B cell (primary cell): Measurements from ENCODE around the gene RPLP1. TPM values are rescaled to one million over a fixed set of nuclear protein-coding genes. Genes with fewer than 3 reads are reported as not detected.

Source experiments
- ATAC-seq: fragments of 200-7000 bp; cut with Tn5 transposase; one replicate; pipeline ENCODE4 v1.10.0; 2021; ENCODE audit warnings: low read depth, mild to moderate bottlenecking, moderate number of reproducible peaks, moderate library complexity
- CTCF ChIA-PET: fragments of 350-600 bp; sonication (Branson Sonifier 250); formaldehyde crosslinking; loops from one replicate; lab custom pipeline; 2021; ENCODE audit warnings: antibody characterized with exemption, inconsistent platforms; lab: Charles Lee
- POLR2A ChIA-PET: fragments of 350-600 bp; sonication (Branson Sonifier 250); formaldehyde crosslinking; loops from one replicate; lab custom pipeline; 2021; ENCODE audit warnings: antibody characterized with exemption; lab: Charles Lee
- DNase-seq: peaks from one replicate; pipeline ENCODE4 v3.0.0; 2013
- H2AFZ ChIP-seq: 2 replicates; pipeline ENCODE4 v1.6.1; 2012; ENCODE audit warnings: mild to moderate bottlenecking, low read depth, low read length; ENCODE audit not compliant: insufficient read depth, poor library complexity, severe bottlenecking
- H3K27ac ChIP-seq, 2 donors: 1 replicate in 1 of 2; 2 replicates in 1 of 2; pipeline ENCODE4 v1.5.1; 2012 to 2013; ENCODE audit warnings: low read length in 2 of 2, mild to moderate bottlenecking in 2 of 2, moderate library complexity in 1 of 2
- H3K27me3 ChIP-seq, 4 experiments: fragments of 200-600 bp in 1 of 4; sonication (generic) in 1 of 4; replicated peaks in 1 of 4; 1 replicate in 2 of 4; 2 replicates in 2 of 4; pipeline versions ENCODE4 v1.6.1 to v1.7.0; 2013 to 2016; ENCODE audit warnings: low read length in 3 of 4, mild to moderate bottlenecking in 2 of 4, mixed read lengths in 1 of 4, moderate library complexity in 1 of 4; ENCODE audit not compliant: insufficient read depth in 4 of 4, control insufficient read depth in 3 of 4; ENCODE audit errors: control extremely low read depth in 1 of 4
- H3K36me3 ChIP-seq, 2 experiments: replicated peaks in 1 of 2; 1 replicate in 1 of 2; 2 replicates in 1 of 2; pipeline versions ENCODE4 v1.6.1 to v1.7.1; 2013; ENCODE audit warnings: low read length in 1 of 2; ENCODE audit not compliant: insufficient read depth in 2 of 2, control insufficient read depth in 1 of 2; ENCODE audit errors: control extremely low read depth in 1 of 2, extremely low read depth in 1 of 2
- H3K4me1 ChIP-seq, 2 donors: fragments of 200-600 bp in 1 of 2; sonication (generic) in 1 of 2; 1 replicate in 1 of 2; 2 replicates in 1 of 2; pipeline versions ENCODE4 v1.5.1 to v1.6.1; 2013 to 2017; ENCODE audit warnings: low read length in 2 of 2; ENCODE audit not compliant: control insufficient read depth in 2 of 2, insufficient read depth in 2 of 2
- H3K4me2 ChIP-seq: replicated peaks from 2 replicates; pipeline ENCODE3; 2012; ENCODE audit warnings: mild to moderate bottlenecking, low read depth, low read length; ENCODE audit not compliant: poor library complexity, severe bottlenecking
- H3K4me3 ChIP-seq, 5 experiments: fragments of 200-600 bp in 1 of 5; sonication (generic) in 1 of 5; 1 replicate in 3 of 5; 2 replicates in 2 of 5; pipeline versions ENCODE4 v1.5.1 to v1.7.0; 2011 to 2016; ENCODE audit warnings: low read length in 4 of 5, mild to moderate bottlenecking in 4 of 5, low read depth in 2 of 5, control low read depth in 1 of 5, moderate library complexity in 1 of 5; ENCODE audit not compliant: insufficient read depth in 1 of 5; ENCODE audit errors: control extremely low read depth in 1 of 5, extremely low read depth in 1 of 5
- H3K79me2 ChIP-seq: fragments of 200-600 bp; sonication (generic); one replicate; pipeline ENCODE4 v1.6.0; 2016; ENCODE audit warnings: low read length; ENCODE audit not compliant: control insufficient read depth, insufficient read depth
- H3K9ac ChIP-seq: fragments of 200-600 bp; sonication (generic); 2 replicates; pipeline ENCODE4 v1.6.1; 2017; ENCODE audit warnings: mild to moderate bottlenecking, low read length, moderate library complexity
- H3K9me3 ChIP-seq, 3 donors: one replicate each; pipeline versions ENCODE4 v1.6.1 to v1.7.1; 2013; ENCODE audit warnings: low read length in 2 of 3; ENCODE audit not compliant: control insufficient read depth in 2 of 3, insufficient read depth in 1 of 3; ENCODE audit errors: control extremely low read depth in 1 of 3
- H4K20me1 ChIP-seq: 2 replicates; pipeline ENCODE4 v1.6.0; 2012; ENCODE audit warnings: mild to moderate bottlenecking, low read length; ENCODE audit not compliant: insufficient read depth, control insufficient read depth, poor library complexity, severe bottlenecking
- H3K27ac Mint-ChIP-seq: one replicate; pipeline ENCODE4 v1.8.0; 2021; ENCODE audit warnings: mixed read lengths
- H3K27me3 Mint-ChIP-seq: one replicate; pipeline ENCODE4 v1.8.0; 2021; ENCODE audit warnings: mixed read lengths
- H3K4me1 Mint-ChIP-seq: one replicate; pipeline ENCODE4 v1.8.0; 2021; ENCODE audit warnings: mixed read lengths
- H3K4me3 Mint-ChIP-seq: one replicate; pipeline ENCODE4 v1.8.0; 2021; ENCODE audit warnings: mixed read lengths
- H3K9me3 Mint-ChIP-seq: one replicate; pipeline ENCODE4 v1.8.0; 2022; ENCODE audit warnings: mixed read lengths; ENCODE audit not compliant: insufficient read depth
- CTCF ChIP-seq: fragments of 200-600 bp; IDR thresholded peaks from one replicate; pipeline ENCODE4 v1.8.0; 2022; ENCODE audit warnings: antibody characterized with exemption, mild to moderate bottlenecking
- EZH2 ChIP-seq: IDR thresholded peaks from 2 replicates; pipeline ENCODE4 v1.6.1; 2012; ENCODE audit warnings: borderline replicate concordance, low read depth, mild to moderate bottlenecking, moderate library complexity, low read length; ENCODE audit not compliant: insufficient read depth, poor library complexity, severe bottlenecking
- whole genome bisulfite sequencing: methylation state at CpG from one replicate; pipeline ENCODE4 v1.1.5; 2013; ENCODE audit warnings: missing lambda C conversion rate; ENCODE audit not compliant: insufficient coverage; 5-methylcytosine and 5-hydroxymethylcytosine counted together
- intact Hi-C: fragments of 100-400 bp; cut with micrococcal nuclease; formaldehyde crosslinking; loops from one replicate; pipeline ENCODE4 v1.10.0; 2022
- polyA plus RNA-seq: library from polyadenylated mRNA; depleted of rRNA; stranded (reverse); fragments of >200 nt; gene quantifications from 2 replicates; pipeline ENCODE4 v1.2.3, GENCODE V29; 2012
- total RNA-seq, 2 donors: library from RNA; stranded (reverse); fragments of 120-200 nt in 1 of 2; gene quantifications; 1 replicate in 1 of 2; 2 replicates in 1 of 2; pipeline versions ENCODE4 v1.2.3 to v1.2.4, GENCODE V29; 2013 to 2022

Gene RPLP1
- total and polyA plus RNA-seq, 2 donors (not counting 1 experiment from before 2014, with no cell fraction given), result 2,373 to 2,470 TPM

GRCh38 chr15:69479081-69479480, 26.5 kb downstream of the RPLP1 start:
- Mint-ChIP-seq H3K4me3 (no peak overlapping the region), H3K27me3 (peaks cover 12% of the 10 kb centered on the region), H3K27ac (no peak overlapping the region), H3K9me3 (peaks cover 2% of the 10 kb centered on the region), H3K4me1 (peaks cover 2% of the 10 kb centered on the region)
- H3K4me1 ChIP-seq, result peaks cover 0 to 4% of the 10 kb centered on the region in 2 donors
- no peaks in the 10 kb centered on the region for H3K36me3 ChIP-seq
- H2AFZ ChIP-seq, result no peak overlapping the region
- no peak overlapping the region for H3K4me2 ChIP-seq
- H3K9me3 ChIP-seq, result peaks cover 0 to 10% (median 9%) of the 10 kb centered on the region in 3 donors
- CTCF ChIA-PET, result interaction anchor here (1.1 to 12.4 kb wide), 6 partner anchors 987 to 1333 kb away, joined by 3 to 129 read pairs (median 42); no protein-coding TSS in a partner anchor
- no peak overlapping the region for H3K4me3 ChIP-seq
- no peaks in the 10 kb centered on the region for H4K20me1 ChIP-seq
- intact Hi-C loops, result loop anchor here (10.0 kb wide), 2 partner anchors 1106 to 1246 kb away; no protein-coding TSS in a partner anchor
- H3K79me2 ChIP-seq, result no peaks in the 10 kb centered on the region
- no peak for DNase-seq
- POLR2A ChIA-PET, result interaction anchor here (0.7 kb wide), 1 partner anchor 26 kb away, joined by 3 read pairs; no protein-coding TSS in a partner anchor
- 14% methylated on average over 4 of the region's 4 CpGs for WGBS
- no peak for ATAC-seq
- TF ChIP-seq CTCF (no peak), EZH2 (no peak)
- no peak overlapping the region for H3K27ac ChIP-seq
- peaks cover 0 to 20% (median 8%) of the 10 kb centered on the region in 4 experiments for H3K27me3 ChIP-seq
- H3K9ac ChIP-seq, result no peak overlapping the region

DNA sequence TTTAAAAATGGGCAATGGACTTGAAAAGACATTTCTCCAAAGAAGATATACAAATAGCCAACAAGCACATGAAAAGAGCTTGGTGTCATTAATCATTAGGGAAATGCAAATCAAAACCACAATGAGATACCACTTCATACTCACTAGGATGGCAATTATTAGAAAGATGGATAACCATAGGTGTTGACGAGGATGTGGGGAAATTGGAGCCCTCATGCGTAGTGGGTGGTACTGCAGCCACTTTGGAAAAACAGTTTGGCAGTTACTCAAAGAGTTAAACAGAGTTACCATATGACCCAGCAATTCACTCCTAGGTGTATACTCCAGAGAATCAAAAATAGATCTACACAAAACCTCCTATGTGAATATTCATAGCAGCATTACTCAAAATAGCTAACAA, 27.4 kb downstream of the RPLP1 start:
- peaks cover 2% of the 10 kb centered on the region for H3K9me3 Mint-ChIP-seq
- Histone ChIP-seq H3K27ac (no peak overlapping the region), H3K36me3 (no peaks in the 10 kb centered on the region), H3K4me1 (peaks cover 0 to 4% of the 10 kb centered on the region in 2 donors), H3K9me3 (peaks cover 0 to 12% (median 10%) of the 10 kb centered on the region in 3 donors), H3K27me3 (peaks cover 0 to 15% (median 7%) of the 10 kb centered on the region in 4 experiments), H4K20me1 (no peaks in the 10 kb centered on the region), H3K4me2 (no peak overlapping the region), H2AFZ (no peak overlapping the region), H3K4me3 (no peak overlapping the region), H3K9ac (no peak overlapping the region), H3K79me2 (no peaks in the 10 kb centered on the region)
- ATAC-seq (no peak), DNase-seq (no peak)
- CTCF ChIA-PET, result interaction anchor here (1.3 to 12.4 kb wide), 5 partner anchors 986 to 1332 kb away, joined by 3 to 129 read pairs (median 58); no protein-coding TSS in a partner anchor
- WGBS, result no CpG with 5 or more reads among the region's 2 CpGs
- peaks cover 12% of the 10 kb centered on the region for H3K27me3 Mint-ChIP-seq
- H3K4me1 Mint-ChIP-seq, result peaks cover 2% of the 10 kb centered on the region
- no peak overlapping the region for H3K27ac Mint-ChIP-seq
- no peak for TF ChIP-seq EZH2
- no peak for TF ChIP-seq CTCF
- intact Hi-C loops, result loop anchor here (10.0 kb wide), 2 partner anchors 1105 to 1245 kb away; no protein-coding TSS in a partner anchor
- POLR2A ChIA-PET, result no interaction called here
- H3K4me3 Mint-ChIP-seq, result no peak overlapping the region
